IMR-90 (cell line): Measurements from ENCODE around the gene KLHL2. TPM values are rescaled to one million over a fixed set of nuclear protein-coding genes. Genes with fewer than 3 reads are reported as not detected.

Experiments
- ATAC-seq: fragments of 200-7000 bp; cut with Tn5 transposase; 2 replicates; pipeline ENCODE4 v1.9.1; 2020; ENCODE audit warnings: low read depth, mild to moderate bottlenecking, moderate library complexity
- BruUV-seq: library from RNA; stranded (reverse); fragments of 400-500 nt; replicated peaks from 2 replicates; lab custom pipeline; 2021; lab: Mats Ljungman, UMichigan
- CTCF ChIA-PET: fragments of 300-600 bp; formaldehyde crosslinking; extraction: SDS; loops from one replicate; lab custom pipeline; 2021; ENCODE audit warnings: antibody characterized with exemption; lab: Yijun Ruan, JAX
- POLR2A ChIA-PET: fragments of 300-600 bp; sonication (Branson Sonifier 250); formaldehyde crosslinking; loops from one replicate; lab custom pipeline; 2022; ENCODE audit warnings: antibody characterized with exemption; ENCODE audit not compliant: unreplicated experiment; lab: Charles Lee
- DNase-seq: peaks from one replicate; pipeline ENCODE4 v3.0.0; 2013
- H2AFZ ChIP-seq: replicated peaks from 2 replicates; pipeline ENCODE3; 2013; ENCODE audit warnings: low read length, mild to moderate bottlenecking; ENCODE audit not compliant: poor library complexity
- H2AK5ac ChIP-seq: 2 replicates; pipeline ENCODE4 v1.6.1; 2013; ENCODE audit warnings: low read depth, low read length, inconsistent platforms
- H2AK9ac ChIP-seq: replicated peaks from 2 replicates; pipeline ENCODE3; 2013; ENCODE audit warnings: mild to moderate bottlenecking, low read depth, low read length, moderate library complexity; ENCODE audit not compliant: poor library complexity
- H2BK120ac ChIP-seq: 2 replicates; pipeline ENCODE4 v1.6.1; 2013; ENCODE audit warnings: low read depth, low read length, inconsistent platforms
- H2BK15ac ChIP-seq: 3 replicates; pipeline ENCODE4 v1.6.1; 2013; ENCODE audit warnings: low read depth, low read length, inconsistent platforms
- H2BK20ac ChIP-seq: 2 replicates; pipeline ENCODE4 v1.6.1; 2013; ENCODE audit warnings: low read depth, mild to moderate bottlenecking, inconsistent platforms, low read length, moderate library complexity
- H2BK5ac ChIP-seq: 2 replicates; pipeline ENCODE4 v1.6.1; 2013; ENCODE audit warnings: mild to moderate bottlenecking, low read depth, low read length, inconsistent platforms; ENCODE audit not compliant: poor library complexity, severe bottlenecking
- H3K14ac ChIP-seq: replicated peaks from 2 replicates; pipeline ENCODE4 v1.6.1; 2013; ENCODE audit warnings: low read depth, low read length, inconsistent platforms
- H3K18ac ChIP-seq: 2 replicates; pipeline ENCODE4 v1.6.1; 2013; ENCODE audit warnings: low read depth, low read length, control low read depth
- H3K23ac ChIP-seq: 2 replicates; pipeline ENCODE4 v1.6.1; 2013; ENCODE audit warnings: low read depth, low read length, inconsistent platforms
- H3K27ac ChIP-seq: 2 replicates; pipeline ENCODE4 v1.5.1; 2013; ENCODE audit warnings: mild to moderate bottlenecking, control low read depth, low read length; ENCODE audit not compliant: insufficient read depth
- H3K27me3 ChIP-seq: 2 replicates; pipeline ENCODE4 v1.6.1; 2013; ENCODE audit warnings: low read length; ENCODE audit not compliant: control insufficient read depth, insufficient read depth
- H3K36me3 ChIP-seq: 2 replicates; pipeline ENCODE4 v1.6.1; 2013; ENCODE audit warnings: low read length, mixed read lengths; ENCODE audit not compliant: control insufficient read depth, insufficient read depth
- H3K4ac ChIP-seq: 2 replicates; pipeline ENCODE4 v1.6.1; 2013; ENCODE audit warnings: low read depth, low read length, inconsistent platforms
- H3K4me1 ChIP-seq: 2 replicates; pipeline ENCODE4 v1.6.1; 2013; ENCODE audit warnings: low read length, mixed read lengths; ENCODE audit not compliant: control insufficient read depth, insufficient read depth
- H3K4me2 ChIP-seq: 2 replicates; pipeline ENCODE4 v1.6.1; 2013; ENCODE audit warnings: low read depth, mild to moderate bottlenecking, control low read depth, low read length, moderate library complexity
- H3K4me3 ChIP-seq: 2 replicates; pipeline ENCODE4 v1.5.1; 2013; ENCODE audit warnings: low read depth, mild to moderate bottlenecking, control low read depth, low read length, moderate library complexity; ENCODE audit not compliant: insufficient read depth
- H3K56ac ChIP-seq: 2 replicates; pipeline ENCODE4 v1.6.1; 2013; ENCODE audit warnings: low read length, inconsistent platforms; ENCODE audit not compliant: insufficient read depth; ENCODE audit errors: extremely low read depth
- H3K79me1 ChIP-seq, 2 experiments: 2 replicates each; pipeline ENCODE4 v1.6.1; 2013; ENCODE audit warnings: low read length in 2 of 2, inconsistent platforms in 1 of 2, low read depth in 1 of 2
- H3K9ac ChIP-seq: 2 replicates; pipeline ENCODE4 v1.6.1; 2013; ENCODE audit warnings: low read depth, low read length, control low read depth
- H3K9me1 ChIP-seq: 2 replicates; pipeline ENCODE4 v1.6.1; 2013; ENCODE audit warnings: low read length, inconsistent platforms; ENCODE audit not compliant: insufficient read depth
- H3K9me3 ChIP-seq: 2 replicates; pipeline ENCODE4 v1.6.1; 2013; ENCODE audit warnings: low read length; ENCODE audit not compliant: control insufficient read depth, insufficient read depth
- H4K20me1 ChIP-seq: 2 replicates; pipeline ENCODE4 v1.6.1; 2013; ENCODE audit warnings: low read length, inconsistent platforms; ENCODE audit not compliant: insufficient read depth
- H4K5ac ChIP-seq: 2 replicates; pipeline ENCODE4 v1.6.1; 2013; ENCODE audit warnings: mild to moderate bottlenecking, low read depth, low read length, control low read depth
- H4K8ac ChIP-seq, 2 experiments: 2 replicates each; pipeline ENCODE4 v1.6.1; 2013; ENCODE audit warnings: low read depth in 2 of 2, low read length in 2 of 2, control low read depth in 1 of 2, inconsistent platforms in 1 of 2
- H4K91ac ChIP-seq: 2 replicates; pipeline ENCODE4 v1.6.1; 2013; ENCODE audit warnings: low read depth, low read length, inconsistent platforms; ENCODE audit not compliant: insufficient read depth
- BHLHE40 ChIP-seq: fragments of 150-350 bp; IDR thresholded peaks from 2 replicates; pipeline ENCODE4 v1.6.1; 2016; ENCODE audit warnings: mild to moderate bottlenecking, low read depth, low read length
- MAFK ChIP-seq: IDR thresholded peaks from 2 replicates; pipeline ENCODE4 v1.6.1; 2012; ENCODE audit warnings: low read depth, low read length, improper control_type of control experiment
- MAZ ChIP-seq: IDR thresholded peaks from 2 replicates; pipeline ENCODE4 v1.6.1; 2012; ENCODE audit warnings: low read depth, mild to moderate bottlenecking, low read length, improper control_type of control experiment, moderate library complexity, borderline replicate concordance
- NFE2L2 ChIP-seq: fragments of 150-350 bp; IDR thresholded peaks from 2 replicates; pipeline ENCODE4 v1.6.1; 2016; ENCODE audit warnings: low read depth, mild to moderate bottlenecking, low read length
- POLR2A ChIP-seq: IDR thresholded peaks from 2 replicates; pipeline ENCODE4 v1.6.1; 2012; ENCODE audit warnings: mild to moderate bottlenecking, low read depth, low read length
- RAD21 ChIP-seq: IDR thresholded peaks from 2 replicates; pipeline ENCODE4 v1.6.1; 2012; ENCODE audit warnings: low read length, improper control_type of control experiment
- RFX5 ChIP-seq: IDR thresholded peaks from 2 replicates; pipeline ENCODE4 v1.8.0; 2012; ENCODE audit warnings: low read depth, mild to moderate bottlenecking, low read length, moderate library complexity
- SMC3 ChIP-seq: fragments of 150-350 bp; IDR thresholded peaks from 2 replicates; pipeline ENCODE4 v1.6.1; 2016; ENCODE audit warnings: low read depth, mild to moderate bottlenecking, antibody characterized with exemption, low read length, moderate library complexity
- WGBS, 2 experiments: methylation state at CpG; one replicate each; pipeline versions ENCODE4 v1.1.5 to v1.1.7; 2013; ENCODE audit warnings: missing lambda C conversion rate in 2 of 2; ENCODE audit not compliant: insufficient read length in 1 of 2; ENCODE audit errors: extremely low coverage in 2 of 2; 5-methylcytosine and 5-hydroxymethylcytosine counted together
- dilution Hi-C: fragments of 300-500 bp; cut with HindIII; formaldehyde crosslinking; loops from one replicate; pipeline ENCODE4 v1.14.3; 2018; ENCODE audit warnings: low sequenced_read_pairs; ENCODE audit not compliant: unreplicated experiment
- in situ Hi-C: fragments of 300-500 bp; cut with MboI; formaldehyde crosslinking; loops from 3 replicates; pipeline ENCODE4 v1.14.3; 2019; ENCODE audit warnings: low sequenced_read_pairs, inconsistent platforms, mixed read lengths
- intact Hi-C: fragments of 100-400 bp; cut with micrococcal nuclease; formaldehyde crosslinking; loops from 2 replicates; pipeline ENCODE4 v1.10.0; 2022
- polyA plus RNA-seq, 3 experiments: library from polyadenylated mRNA; depleted of rRNA; stranded (reverse); fragments of >200 nt; gene quantifications; 2 replicates each; pipeline ENCODE4 v1.2.3, GENCODE V29; 2012; ENCODE audit warnings: low replicate concordance in 1 of 3
- total RNA-seq: library from RNA; depleted of rRNA; stranded (reverse); fragments of >200 nt; gene quantifications from 2 replicates; pipeline ENCODE4 v1.2.3, GENCODE V29; 2012
- TF ChIP-seq, protein P1 (sequence below): fragments of 150-350 bp; IDR thresholded peaks from 2 replicates; pipeline ENCODE4 v1.6.1; 2017; ENCODE audit warnings: mild to moderate bottlenecking, antibody characterized with exemption, low read length, low read depth
- TF ChIP-seq, protein P2 (sequence below): fragments of 150-350 bp; IDR thresholded peaks from 2 replicates; pipeline ENCODE4 v1.6.1; 2016; ENCODE audit warnings: low read depth, mild to moderate bottlenecking, low read length, moderate library complexity, borderline replicate concordance
- TF ChIP-seq, protein P3 (sequence below): conservative IDR thresholded peaks from 2 replicates; pipeline ENCODE4 v1.5.1; 2012; ENCODE audit warnings: mild to moderate bottlenecking, low read depth, low read length, improper control_type of control experiment

Gene KLHL2
- total and polyA plus RNA-seq, 2 of the 4 experiments (the other 2 are of a cell fraction) = 11.0 to 12.4 TPM

DNA sequence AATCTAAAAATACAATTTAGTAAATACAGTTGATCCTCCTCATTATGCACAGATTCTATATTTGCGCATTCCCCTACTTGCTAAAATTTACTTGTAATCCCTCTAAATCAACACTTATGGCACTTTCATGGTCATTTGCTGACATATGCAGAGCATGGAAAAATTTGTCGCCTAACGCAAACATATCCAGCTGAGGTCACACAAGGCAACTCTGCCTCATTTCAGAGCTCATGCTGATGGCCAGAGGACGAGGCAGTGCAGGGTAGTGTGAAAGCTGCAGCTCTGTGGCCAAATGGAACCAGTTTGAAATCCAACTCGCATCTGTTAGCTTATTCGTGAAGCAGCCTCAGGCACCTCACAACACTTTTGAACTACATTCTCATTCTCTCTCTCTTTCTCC is 39.7 kb upstream of the KLHL2 start:
- no peak overlapping the region for H3K4me3 ChIP-seq
- TF ChIP-seq NFE2L2 (no peak), MAZ (no peak), POLR2A (no peak), RAD21 (no peak), BHLHE40 (no peak), RFX5 (no peak), SMC3 (no peak), MAFK (no peak)
- TF ChIP-seq, protein P1, sequence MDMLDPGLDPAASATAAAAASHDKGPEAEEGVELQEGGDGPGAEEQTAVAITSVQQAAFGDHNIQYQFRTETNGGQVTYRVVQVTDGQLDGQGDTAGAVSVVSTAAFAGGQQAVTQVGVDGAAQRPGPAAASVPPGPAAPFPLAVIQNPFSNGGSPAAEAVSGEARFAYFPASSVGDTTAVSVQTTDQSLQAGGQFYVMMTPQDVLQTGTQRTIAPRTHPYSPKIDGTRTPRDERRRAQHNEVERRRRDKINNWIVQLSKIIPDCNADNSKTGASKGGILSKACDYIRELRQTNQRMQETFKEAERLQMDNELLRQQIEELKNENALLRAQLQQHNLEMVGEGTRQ = no peak
- TF ChIP-seq, protein P2, sequence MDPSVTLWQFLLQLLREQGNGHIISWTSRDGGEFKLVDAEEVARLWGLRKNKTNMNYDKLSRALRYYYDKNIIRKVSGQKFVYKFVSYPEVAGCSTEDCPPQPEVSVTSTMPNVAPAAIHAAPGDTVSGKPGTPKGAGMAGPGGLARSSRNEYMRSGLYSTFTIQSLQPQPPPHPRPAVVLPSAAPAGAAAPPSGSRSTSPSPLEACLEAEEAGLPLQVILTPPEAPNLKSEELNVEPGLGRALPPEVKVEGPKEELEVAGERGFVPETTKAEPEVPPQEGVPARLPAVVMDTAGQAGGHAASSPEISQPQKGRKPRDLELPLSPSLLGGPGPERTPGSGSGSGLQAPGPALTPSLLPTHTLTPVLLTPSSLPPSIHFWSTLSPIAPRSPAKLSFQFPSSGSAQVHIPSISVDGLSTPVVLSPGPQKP = no peak
- TF ChIP-seq, protein P3, sequence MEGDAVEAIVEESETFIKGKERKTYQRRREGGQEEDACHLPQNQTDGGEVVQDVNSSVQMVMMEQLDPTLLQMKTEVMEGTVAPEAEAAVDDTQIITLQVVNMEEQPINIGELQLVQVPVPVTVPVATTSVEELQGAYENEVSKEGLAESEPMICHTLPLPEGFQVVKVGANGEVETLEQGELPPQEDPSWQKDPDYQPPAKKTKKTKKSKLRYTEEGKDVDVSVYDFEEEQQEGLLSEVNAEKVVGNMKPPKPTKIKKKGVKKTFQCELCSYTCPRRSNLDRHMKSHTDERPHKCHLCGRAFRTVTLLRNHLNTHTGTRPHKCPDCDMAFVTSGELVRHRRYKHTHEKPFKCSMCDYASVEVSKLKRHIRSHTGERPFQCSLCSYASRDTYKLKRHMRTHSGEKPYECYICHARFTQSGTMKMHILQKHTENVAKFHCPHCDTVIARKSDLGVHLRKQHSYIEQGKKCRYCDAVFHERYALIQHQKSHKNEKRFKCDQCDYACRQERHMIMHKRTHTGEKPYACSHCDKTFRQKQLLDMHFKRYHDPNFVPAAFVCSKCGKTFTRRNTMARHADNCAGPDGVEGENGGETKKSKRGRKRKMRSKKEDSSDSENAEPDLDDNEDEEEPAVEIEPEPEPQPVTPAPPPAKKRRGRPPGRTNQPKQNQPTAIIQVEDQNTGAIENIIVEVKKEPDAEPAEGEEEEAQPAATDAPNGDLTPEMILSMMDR = no peak
- H3K18ac ChIP-seq = no peak overlapping the region
- intact Hi-C loops = no loop called here
- H3K79me1 ChIP-seq = no peaks in the 10 kb centered on the region
- no peak overlapping the region for H2AFZ ChIP-seq
- H3K4ac ChIP-seq = no peak overlapping the region
- ATAC-seq (no peak), DNase-seq (no peak)
- no peak overlapping the region for H4K91ac ChIP-seq
- no peak overlapping the region for H2BK15ac ChIP-seq
- H3K27me3 ChIP-seq = no peaks in the 10 kb centered on the region
- H3K23ac ChIP-seq = no peak overlapping the region
- no peak overlapping the region for H2AK9ac ChIP-seq
- no peak overlapping the region for H3K4me2 ChIP-seq
- no peaks in the 10 kb centered on the region for H3K9me3 ChIP-seq
- ChIA-PET CTCF (interaction anchor here (0.5 kb wide), 1 partner anchor 12 kb away, joined by 3 read pairs; no protein-coding TSS in a partner anchor), POLR2A (no interaction called here)
- no peak overlapping the region for H3K27ac ChIP-seq
- no peak overlapping the region for H4K8ac ChIP-seq
- H2BK20ac ChIP-seq = no peak overlapping the region
- no peaks in the 10 kb centered on the region for H4K20me1 ChIP-seq
- 14% methylated on average over 2 of the region's 6 CpGs; no CpG with 5 or more reads in 1 of the 2 experiments for WGBS, 2 experiments
- no peak overlapping the region for H2BK120ac ChIP-seq
- H2AK5ac ChIP-seq = no peak overlapping the region
- no peak overlapping the region for H3K9ac ChIP-seq
- in situ Hi-C loops = no loop called here
- no peaks in the 10 kb centered on the region for H3K9me1 ChIP-seq
- H2BK5ac ChIP-seq = no peak overlapping the region
- H3K4me1 ChIP-seq = no peaks in the 10 kb centered on the region
- H3K36me3 ChIP-seq = no peaks in the 10 kb centered on the region
- H3K14ac ChIP-seq = no peak overlapping the region
- BruUV-seq = no TSS peak
- dilution Hi-C loops = no loop called here
- no peak overlapping the region for H3K56ac ChIP-seq
- no peak overlapping the region for H4K5ac ChIP-seq
